H1 (cell line): ENCODE results near the gene WNK4. TPM values are rescaled to one million over a fixed set of nuclear protein-coding genes. Genes with fewer than 3 reads are reported as not detected.

Source experiments
- CTCF ChIA-PET: fragments of 300-600 bp; sonication (Branson Sonifier 250); formaldehyde crosslinking; loops from one replicate; lab custom pipeline; 2021; ENCODE audit not compliant: partially characterized antibody; lab: Charles Lee
- POLR2A ChIA-PET: fragments of 300-600 bp; sonication (Branson Sonifier 250); formaldehyde crosslinking; loops from one replicate; lab custom pipeline; 2021; ENCODE audit warnings: inconsistent platforms; ENCODE audit not compliant: partially characterized antibody; lab: Charles Lee
- DNase-seq, 2 experiments: peaks; one replicate each; pipeline versions ENCODE4 v3.0.0 to v3.0.0-alpha.2; 2010 to 2022; ENCODE audit warnings: low spot score in 2 of 2, low read depth in 1 of 2, mixed read lengths in 1 of 2
- FAIRE-seq: peaks from 2 replicates; lab custom pipeline; 2011; peaks lifted over from hg19 to GRCh38; lab: Jason Lieb, UNC
- H2AFZ ChIP-seq: 2 replicates; pipeline ENCODE4 v1.8.1; 2012; ENCODE audit warnings: low read length, inconsistent platforms
- H2AK5ac ChIP-seq: 2 replicates; pipeline ENCODE4 v1.6.1; 2013; ENCODE audit warnings: low read depth, low read length
- H2BK120ac ChIP-seq: replicated peaks from 2 replicates; pipeline ENCODE3; 2013; ENCODE audit warnings: low read depth, low read length, inconsistent platforms
- H2BK12ac ChIP-seq: 2 replicates; pipeline ENCODE4 v1.6.1; 2013; ENCODE audit warnings: low read depth, low read length
- H2BK15ac ChIP-seq: 2 replicates; pipeline ENCODE4 v1.6.1; 2013; ENCODE audit warnings: low read length
- H2BK20ac ChIP-seq: 2 replicates; pipeline ENCODE4 v1.6.1; 2013; ENCODE audit warnings: low read length
- H2BK5ac ChIP-seq: 2 replicates; pipeline ENCODE4 v1.6.1; 2013; ENCODE audit warnings: low read depth, low read length
- H3K14ac ChIP-seq: 2 replicates; pipeline ENCODE4 v1.6.1; 2013; ENCODE audit warnings: inconsistent platforms; ENCODE audit not compliant: insufficient read length
- H3K18ac ChIP-seq: 2 replicates; pipeline ENCODE4 v1.6.1; 2013; ENCODE audit warnings: low read length; ENCODE audit errors: extremely low read depth
- H3K23ac ChIP-seq: 2 replicates; pipeline ENCODE4 v1.6.1; 2013; ENCODE audit warnings: inconsistent platforms; ENCODE audit not compliant: insufficient read length
- H3K23me2 ChIP-seq: 2 replicates; pipeline ENCODE4 v1.6.1; 2013; ENCODE audit warnings: low read depth, low read length
- H3K27ac ChIP-seq: 2 replicates; pipeline ENCODE4 v1.6.1; 2011; ENCODE audit warnings: low read depth, low read length, inconsistent platforms
- H3K27me3 ChIP-seq, 4 experiments: replicated peaks in 1 of 4; 1 replicate in 1 of 4; 2 replicates in 3 of 4; pipeline versions ENCODE4 v1.6.1 to v1.8.1; 2011 to 2013; ENCODE audit warnings: low read length in 3 of 4, mild to moderate bottlenecking in 3 of 4, inconsistent platforms in 2 of 4, mixed read lengths in 2 of 4, moderate library complexity in 1 of 4; ENCODE audit not compliant: control insufficient read depth in 3 of 4, insufficient read depth in 3 of 4; ENCODE audit errors: extremely low read depth in 1 of 4
- H3K36me3 ChIP-seq, 4 experiments: 2 replicates each; pipeline versions ENCODE4 v1.6.1 to v1.8.1; 2011 to 2013; ENCODE audit warnings: mild to moderate bottlenecking in 4 of 4, low read length in 3 of 4, moderate library complexity in 2 of 4, control low read depth in 1 of 4, inconsistent platforms in 1 of 4; ENCODE audit not compliant: insufficient read depth in 4 of 4, control insufficient read depth in 2 of 4
- H3K4ac ChIP-seq: replicated peaks from 2 replicates; pipeline ENCODE3; 2013; ENCODE audit warnings: low read length, low read depth, mixed read lengths, inconsistent platforms; ENCODE audit not compliant: insufficient read length
- H3K4me1 ChIP-seq, 4 experiments: replicated peaks in 1 of 4; 1 replicate in 1 of 4; 2 replicates in 3 of 4; pipeline versions ENCODE4 v1.6.1 to v1.8.1; 2011 to 2013; ENCODE audit warnings: low read length in 3 of 4, inconsistent platforms in 2 of 4, mixed read lengths in 1 of 4; ENCODE audit not compliant: insufficient read depth in 4 of 4, control insufficient read depth in 3 of 4
- H3K4me2 ChIP-seq, 2 experiments: 2 replicates each; pipeline versions ENCODE4 v1.6.1 to v1.8.1; 2011 to 2013; ENCODE audit warnings: low read depth in 2 of 2, low read length in 2 of 2, control low read depth in 1 of 2, inconsistent platforms in 1 of 2, mild to moderate bottlenecking in 1 of 2; ENCODE audit not compliant: insufficient read depth in 1 of 2
- H3K4me3 ChIP-seq, 4 experiments: fragments of 200-600, 300-600 bp in 1 of 4; sonication (generic), shearing (Covaris generic), sonication (Bioruptor Twin) in 1 of 4; 2 replicates each; pipeline versions ENCODE4 v1.5.1 to v1.8.1; 2011 to 2016; ENCODE audit warnings: low read length in 4 of 4, low read depth in 3 of 4, control low read depth in 2 of 4, inconsistent platforms in 2 of 4, mild to moderate bottlenecking in 2 of 4, mixed read lengths in 1 of 4, moderate library complexity in 1 of 4; ENCODE audit not compliant: insufficient read depth in 2 of 4; ENCODE audit errors: extremely low read depth in 1 of 4
- H3K56ac ChIP-seq: replicated peaks from 2 replicates; pipeline ENCODE3; 2013; ENCODE audit warnings: low read depth, mild to moderate bottlenecking, mixed read lengths, low read length, inconsistent platforms; ENCODE audit not compliant: insufficient read length
- H3K79me1 ChIP-seq: 2 replicates; pipeline ENCODE4 v1.6.1; 2013; ENCODE audit warnings: low read depth, low read length, control low read depth
- H3K79me2 ChIP-seq, 2 experiments: 2 replicates each; pipeline versions ENCODE4 v1.6.1 to v1.8.1; 2012 to 2013; ENCODE audit warnings: low read length in 2 of 2, mild to moderate bottlenecking in 2 of 2, inconsistent platforms in 1 of 2; ENCODE audit not compliant: insufficient read depth in 2 of 2, control insufficient read depth in 1 of 2
- H3K9ac ChIP-seq, 4 experiments: replicated peaks in 1 of 4; 1 replicate in 1 of 4; 2 replicates in 3 of 4; pipeline versions ENCODE4 v1.6.1 to v1.8.1; 2011 to 2013; ENCODE audit warnings: low read depth in 3 of 4, low read length in 3 of 4, control low read depth in 2 of 4, mild to moderate bottlenecking in 2 of 4, moderate library complexity in 2 of 4, inconsistent platforms in 1 of 4; ENCODE audit errors: extremely low read depth in 1 of 4
- H3K9me3 ChIP-seq, 2 experiments: 2 replicates each; pipeline versions ENCODE4 v1.6.1 to v1.8.1; 2012 to 2013; ENCODE audit warnings: mild to moderate bottlenecking in 2 of 2, moderate library complexity in 2 of 2, control low read depth in 1 of 2, inconsistent platforms in 1 of 2, low read depth in 1 of 2, low read length in 1 of 2, mixed read lengths in 1 of 2; ENCODE audit not compliant: insufficient read depth in 2 of 2
- H4K20me1 ChIP-seq, 2 experiments: replicated peaks in 1 of 2; 2 replicates each; pipeline versions ENCODE3 to v1.8.1; 2011 to 2013; ENCODE audit warnings: inconsistent platforms in 2 of 2, low read length in 2 of 2, mild to moderate bottlenecking in 1 of 2; ENCODE audit not compliant: insufficient read depth in 2 of 2, control insufficient read depth in 1 of 2
- H4K5ac ChIP-seq: 2 replicates; pipeline ENCODE4 v1.6.1; 2013; ENCODE audit warnings: low read length, low read depth, mixed read lengths, inconsistent platforms; ENCODE audit not compliant: insufficient read length
- H4K8ac ChIP-seq: 2 replicates; pipeline ENCODE4 v1.8.0; 2013; ENCODE audit warnings: mild to moderate bottlenecking, moderate library complexity, low read length, inconsistent platforms; ENCODE audit not compliant: insufficient read depth; ENCODE audit errors: extremely low read depth
- H4K91ac ChIP-seq: replicated peaks from 2 replicates; pipeline ENCODE3; 2013; ENCODE audit warnings: low read length, mixed read lengths, inconsistent platforms; ENCODE audit not compliant: insufficient read length
- CHD2 ChIP-seq: IDR thresholded peaks from 2 replicates; pipeline ENCODE4 v1.6.1; 2012; ENCODE audit warnings: low read length, improper control_type of control experiment
- JUN ChIP-seq: IDR thresholded peaks from 2 replicates; pipeline ENCODE4 v1.6.1; 2011; ENCODE audit warnings: low read depth, mild to moderate bottlenecking, improper control_type of control experiment, low read length
- TAF7 ChIP-seq: optimal IDR thresholded peaks from 2 replicates; pipeline ENCODE3; 2011; ENCODE audit warnings: low read depth, mild to moderate bottlenecking, inconsistent platforms, low read length, moderate library complexity, borderline replicate concordance
- TCF12 ChIP-seq: IDR thresholded peaks from 2 replicates; pipeline ENCODE4 v1.6.1; 2011; ENCODE audit warnings: low read depth, mild to moderate bottlenecking, low read length
- TEAD4 ChIP-seq: IDR thresholded peaks from 2 replicates; pipeline ENCODE4 v1.6.1; 2012; ENCODE audit warnings: low read depth, low read length, inconsistent platforms, mixed read lengths
- WGBS, 2 experiments: shearing (Covaris generic) in 1 of 2; methylation state at CpG; one replicate each; pipeline versions ENCODE4 v1.1.6 to v1.1.7; 2013 to 2015; ENCODE audit warnings: low lambda C conversion rate in 2 of 2, mixed read lengths in 2 of 2, inconsistent platforms in 1 of 2, low coverage in 1 of 2, missing lambda C conversion rate in 1 of 2; ENCODE audit not compliant: insufficient replicate concordance in 2 of 2, insufficient coverage in 1 of 2, insufficient read length in 1 of 2; ENCODE audit errors: extremely low coverage in 1 of 2, missing lambda C conversion rate in 1 of 2; 5-methylcytosine and 5-hydroxymethylcytosine counted together
- polyA plus RNA-seq, 7 experiments: library from polyadenylated mRNA; depleted of rRNA in 3 of 7; stranded (reverse) in 5 of 7; unstranded in 2 of 7; fragments of >200 nt in 5 of 7; fragments of 200-250 nt in 2 of 7; gene quantifications; 1 replicate in 5 of 7; 2 replicates in 1 of 7; 4 replicates in 1 of 7; pipeline versions ENCODE4 v1.2.1 to v1.2.3, GENCODE V29; 2011 to 2013; ENCODE audit warnings: missing spikeins in 2 of 7, mixed read lengths in 2 of 7
- total RNA-seq: library from RNA; stranded (reverse); fragmentation: NEBNext Ultra II Directional; extraction: Animal tissue kit (Norgen Biotek cat#: 25700); gene quantifications from 2 replicates; pipeline ENCODE4 v1.2.1, GENCODE V29; 2021
- TF ChIP-seq, protein P1 (sequence below): IDR thresholded peaks from 2 replicates; pipeline ENCODE4 v1.6.1; 2011; ENCODE audit warnings: low read length, improper control_type of control experiment

Gene WNK4
- total and polyA plus RNA-seq, 2 of the 8 experiments (the other 6 are each of a cell fraction or from before 2014, with no cell fraction given) = 0.21 to 1.7 TPM

GRCh38 chr17:42844271-42844670 is 63.9 kb downstream of the WNK4 start, which contains the start of gene AOC2:
Gene AOC2 (plus strand): TSS chr17:42844580. CDS start chr17:42844627, 47 bp downstream.
- Histone ChIP-seq H3K9me3 (no peaks in the 10 kb centered on the region), H3K9ac (no peak within 1 kb of the TSS), H3K4me2 (no peak within 1 kb of the TSS), H3K79me1 (no peaks in the 10 kb centered on the region), H3K27me3 (no peaks in the 10 kb centered on the region; a peak in 1 of 7 replicates), H3K23me2 (no peaks in the 10 kb centered on the region), H2AFZ (no peak within 1 kb of the TSS), H2AK5ac (no peak within 1 kb of the TSS), H2BK120ac (no peak within 1 kb of the TSS), H3K23ac (no peak within 1 kb of the TSS), H3K27ac (no peak within 1 kb of the TSS), H3K4me1 (no peaks in the 10 kb centered on the region; a peak in 1 of 7 replicates), H4K8ac (no peak within 1 kb of the TSS; the same call in 1 of the 2 replicates), H3K4me3 (no peak within 1 kb of the TSS), H3K36me3 (peaks cover 26 to 62% (median 43%) of the 10 kb centered on the region in 4 experiments), H4K20me1 (peaks cover 11 to 19% of the 10 kb centered on the region in 2 experiments), H2BK5ac (no peak within 1 kb of the TSS), H4K5ac (no peak within 1 kb of the TSS), H4K91ac (no peak within 1 kb of the TSS), H3K14ac (no peak within 1 kb of the TSS), H2BK20ac (no peak within 1 kb of the TSS), H3K4ac (no peak within 1 kb of the TSS), H2BK15ac (no peak within 1 kb of the TSS), H2BK12ac (no peak within 1 kb of the TSS), H3K79me2 (no peaks in the 10 kb centered on the region), H3K56ac (no peak within 1 kb of the TSS), H3K18ac (no peak within 1 kb of the TSS)
- DNase-seq (no peak), FAIRE-seq (no peak)
- WGBS, 2 experiments = 93% methylated on average over 4 of the region's 4 CpGs; no CpG with 5 or more reads in 1 of the 2 experiments
- TF ChIP-seq TCF12 (no peak), TEAD4 (no peak), JUN (no peak), CHD2 (no peak), TAF7 (no peak)
- TF ChIP-seq, protein P1, sequence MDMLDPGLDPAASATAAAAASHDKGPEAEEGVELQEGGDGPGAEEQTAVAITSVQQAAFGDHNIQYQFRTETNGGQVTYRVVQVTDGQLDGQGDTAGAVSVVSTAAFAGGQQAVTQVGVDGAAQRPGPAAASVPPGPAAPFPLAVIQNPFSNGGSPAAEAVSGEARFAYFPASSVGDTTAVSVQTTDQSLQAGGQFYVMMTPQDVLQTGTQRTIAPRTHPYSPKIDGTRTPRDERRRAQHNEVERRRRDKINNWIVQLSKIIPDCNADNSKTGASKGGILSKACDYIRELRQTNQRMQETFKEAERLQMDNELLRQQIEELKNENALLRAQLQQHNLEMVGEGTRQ = no peak
- POLR2A ChIA-PET = interaction anchor here (0.9 to 10.4 kb wide), 13 partner anchors 8 to 154 kb away, joined by 3 to 111 read pairs (median 7); partner anchors contain the start of genes AARSD1, BECN1, PSME3 and RPL27
- CTCF ChIA-PET = interaction anchor here (0.6 to 8.9 kb wide), 22 partner anchors 8 to 155 kb away, joined by 3 to 141 read pairs (median 6); partner anchors contain the start of genes BECN1, PSME3 and RUNDC1
